MM.1S (cell line): ENCODE data around the gene MLH3.

ENCODE experiments used
- DNase-seq: peaks from one replicate; pipeline ENCODE4 v3.0.0-alpha.2; 2015
- H2AFZ ChIP-seq: fragments of 300-600 bp; sonication (generic); 2 replicates; pipeline ENCODE4 v1.6.0; 2016; ENCODE audit warnings: antibody characterized with exemption, low read length
- H3F3A ChIP-seq: fragments of 300-600 bp; sonication (generic); 2 replicates; pipeline ENCODE4 v1.6.1; 2016; ENCODE audit warnings: mild to moderate bottlenecking, antibody characterized with exemption, low read length, moderate library complexity, mixed read lengths; ENCODE audit not compliant: insufficient read depth
- H3K27ac ChIP-seq: fragments of 300-600 bp; sonication (generic); 2 replicates; pipeline ENCODE4 v1.5.1; 2016; ENCODE audit warnings: mild to moderate bottlenecking, low read length
- H3K27me3 ChIP-seq: fragments of 300-600 bp; sonication (generic); replicated peaks from 2 replicates; pipeline ENCODE4 v1.6.0; 2016; ENCODE audit warnings: low read length; ENCODE audit not compliant: insufficient read depth
- H3K36me3 ChIP-seq: fragments of 300-600 bp; sonication (generic); replicated peaks from 2 replicates; pipeline ENCODE4 v1.6.1; 2016; ENCODE audit warnings: mild to moderate bottlenecking, low read length, mixed read lengths; ENCODE audit not compliant: insufficient read depth
- H3K4me1 ChIP-seq: fragments of 300-600 bp; sonication (generic); 2 replicates; pipeline ENCODE4 v1.6.1; 2016; ENCODE audit warnings: low read length, mixed read lengths
- H3K4me2 ChIP-seq: fragments of 300-600 bp; sonication (generic); 2 replicates; pipeline ENCODE4 v1.6.0; 2016; ENCODE audit warnings: low read depth, low read length
- H3K4me3 ChIP-seq: fragments of 300-600 bp; sonication (generic); 2 replicates; pipeline ENCODE4 v1.5.1; 2016; ENCODE audit warnings: low read length, mixed read lengths
- H3K79me2 ChIP-seq: fragments of 300-600 bp; sonication (generic); 2 replicates; pipeline ENCODE4 v1.6.1; 2016; ENCODE audit warnings: mixed run types, low read length, mixed read lengths
- H3K9ac ChIP-seq: fragments of 300-600 bp; sonication (generic); 2 replicates; pipeline ENCODE4 v1.6.1; 2016; ENCODE audit warnings: low read length, mixed read lengths
- H3K9me2 ChIP-seq: fragments of 300-600 bp; sonication (generic); replicated peaks from 2 replicates; pipeline ENCODE4 v1.6.1; 2016; ENCODE audit warnings: mild to moderate bottlenecking, low read length, mixed read lengths; ENCODE audit not compliant: insufficient read depth
- H3K9me3 ChIP-seq: fragments of 300-600 bp; sonication (generic); replicated peaks from 2 replicates; pipeline ENCODE4 v1.6.1; 2016; ENCODE audit warnings: mild to moderate bottlenecking, low read length, mixed read lengths; ENCODE audit not compliant: insufficient read depth
- H4K20me1 ChIP-seq: fragments of 300-600 bp; sonication (generic); 2 replicates; pipeline ENCODE4 v1.6.1; 2016; ENCODE audit warnings: mild to moderate bottlenecking, low read length, moderate library complexity, mixed read lengths; ENCODE audit not compliant: insufficient read depth
- CTCF ChIP-seq: fragments of 300-600 bp; sonication (generic); IDR thresholded peaks from 2 replicates; pipeline ENCODE4 v1.5.1; 2016; ENCODE audit warnings: antibody characterized with exemption, low read length, mixed read lengths
- EZH2 ChIP-seq: fragments of 300-600 bp; sonication (generic); optimal IDR thresholded peaks from 2 replicates; pipeline ENCODE3; 2017; ENCODE audit warnings: low read depth, mild to moderate bottlenecking, antibody characterized with exemption, low read length, mixed read lengths
- EZH2phosphoT487 ChIP-seq: fragments of 300-600 bp; sonication (generic); IDR thresholded peaks from 2 replicates; pipeline ENCODE4 v1.6.1; 2018; ENCODE audit warnings: antibody characterized with exemption, low read length

MLH3 gene

GRCh38 chr14:74974364-74975058 is 76.8 kb downstream of the MLH3 start:
- no peaks in the 10 kb centered on the region for H3K9me3 ChIP-seq
- H2AFZ ChIP-seq, result no peak overlapping the region
- H3K4me2 ChIP-seq, result no peak overlapping the region
- no peaks in the 10 kb centered on the region for H3K79me2 ChIP-seq
- no peaks in the 10 kb centered on the region for H4K20me1 ChIP-seq
- H3K4me3 ChIP-seq, result no peak overlapping the region
- H3F3A ChIP-seq, result no peaks in the 10 kb centered on the region
- DNase-seq, result no peak
- no peaks in the 10 kb centered on the region for H3K4me1 ChIP-seq
- no peak overlapping the region for H3K27ac ChIP-seq
- H3K9ac ChIP-seq, result no peak overlapping the region
- no peaks in the 10 kb centered on the region for H3K9me2 ChIP-seq
- TF ChIP-seq EZH2phosphoT487, result no peak
- no peak for TF ChIP-seq EZH2
- no peak for TF ChIP-seq CTCF
- H3K27me3 ChIP-seq, result no peaks in the 10 kb centered on the region
- H3K36me3 ChIP-seq, result no peaks in the 10 kb centered on the region

GRCh38 chr14:74973905-74974363 is 77.3 kb downstream of the MLH3 start:
- Histone ChIP-seq H3K4me3 (no peak overlapping the region), H3F3A (no peaks in the 10 kb centered on the region), H3K9me3 (no peaks in the 10 kb centered on the region), H3K4me1 (no peaks in the 10 kb centered on the region), H3K36me3 (no peaks in the 10 kb centered on the region), H3K9ac (no peak overlapping the region), H2AFZ (no peak overlapping the region), H3K27ac (no peak overlapping the region), H3K27me3 (no peaks in the 10 kb centered on the region), H4K20me1 (no peaks in the 10 kb centered on the region), H3K9me2 (no peaks in the 10 kb centered on the region), H3K79me2 (no peaks in the 10 kb centered on the region), H3K4me2 (no peak overlapping the region)
- no peak for TF ChIP-seq EZH2
- no peak for TF ChIP-seq CTCF
- TF ChIP-seq EZH2phosphoT487, result no peak
- no peak for DNase-seq

- H3K79me2 ChIP-seq, result no peaks in the 10 kb centered on the region
- no peaks in the 10 kb centered on the region for H3K4me1 ChIP-seq
- H3K9me3 ChIP-seq, result no peaks in the 10 kb centered on the region
- H3K27me3 ChIP-seq, result no peaks in the 10 kb centered on the region
- no peaks in the 10 kb centered on the region for H4K20me1 ChIP-seq
- TF ChIP-seq EZH2 (no peak), CTCF (no peak), EZH2phosphoT487 (no peak)
- no peak overlapping the region for H3K27ac ChIP-seq
- H3K4me2 ChIP-seq, result no peak overlapping the region
- DNase-seq, result peak; percentile 7
- H3K9ac ChIP-seq, result no peak overlapping the region
- no peaks in the 10 kb centered on the region for H3K9me2 ChIP-seq
- H3K4me3 ChIP-seq, result no peak overlapping the region
- no peak overlapping the region for H2AFZ ChIP-seq
- no peaks in the 10 kb centered on the region for H3K36me3 ChIP-seq
- H3F3A ChIP-seq, result no peaks in the 10 kb centered on the region
Measured at GRCh38 chr14:74973003-74973653, 78.1 kb downstream of the MLH3 start.
